HG02798 (cell line): ENCODE measurements around the gene HOXA3.

Experiments
- ATAC-seq: cut with Tn5 transposase; IDR thresholded peaks from one replicate; pipeline ENCODE4 v1.9.1; 2021; ENCODE audit warnings: mild to moderate bottlenecking; ENCODE audit not compliant: unreplicated experiment, poor library complexity

HOXA3 gene

DNA sequence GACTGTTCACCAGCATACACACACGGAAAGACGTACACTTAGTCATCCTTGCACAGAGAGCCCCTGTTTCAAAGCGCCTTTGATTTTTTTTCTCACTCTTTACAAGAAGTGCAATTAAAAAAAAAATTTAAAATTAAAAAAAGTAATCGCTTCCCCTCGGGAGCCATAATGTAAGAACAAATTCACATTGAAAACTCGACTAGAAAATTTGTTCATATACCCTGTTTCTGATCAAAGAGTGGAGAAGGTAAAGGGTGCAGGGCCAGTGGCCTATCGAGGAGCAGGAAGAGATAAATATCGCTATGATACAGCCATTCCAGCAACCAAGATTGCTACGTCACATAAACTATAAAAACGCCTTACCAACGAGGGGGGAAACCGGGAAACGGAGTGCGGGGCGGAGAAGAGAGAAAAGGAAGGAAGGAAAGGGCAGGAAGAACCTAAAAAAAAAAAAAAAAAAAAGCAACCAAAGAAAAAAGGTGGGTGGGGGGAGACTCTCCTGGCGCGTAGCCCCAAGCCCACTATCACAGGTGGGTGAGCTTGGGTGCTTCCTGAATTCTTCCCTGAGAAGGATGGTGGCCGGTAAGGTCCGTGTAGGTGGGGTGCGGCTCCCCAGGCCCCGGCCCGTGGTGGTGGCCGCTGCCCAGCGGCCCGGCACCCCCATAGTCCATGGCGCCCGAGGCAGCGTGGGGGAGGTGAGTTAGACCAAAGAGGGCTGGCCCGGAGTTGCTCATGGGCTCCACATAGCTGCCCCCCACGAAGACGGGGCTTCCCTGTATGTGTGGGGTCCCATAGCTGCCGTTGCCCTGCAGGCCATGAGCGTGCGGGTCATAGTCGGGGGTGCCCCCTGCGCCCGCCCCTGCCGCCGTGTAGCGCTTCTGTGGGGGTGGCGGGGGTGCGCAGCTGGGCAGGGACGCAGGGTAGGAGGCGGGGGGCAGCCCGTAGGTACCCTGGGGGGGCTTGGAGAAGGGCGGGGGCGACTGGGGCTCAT is 44.7 kb downstream of the HOXA3 start:
- no peak for ATAC-seq

- no peak for ATAC-seq
Observed at GRCh38 chr7:27106901-27107240, 45.5 kb downstream of the HOXA3 start.

DNA sequence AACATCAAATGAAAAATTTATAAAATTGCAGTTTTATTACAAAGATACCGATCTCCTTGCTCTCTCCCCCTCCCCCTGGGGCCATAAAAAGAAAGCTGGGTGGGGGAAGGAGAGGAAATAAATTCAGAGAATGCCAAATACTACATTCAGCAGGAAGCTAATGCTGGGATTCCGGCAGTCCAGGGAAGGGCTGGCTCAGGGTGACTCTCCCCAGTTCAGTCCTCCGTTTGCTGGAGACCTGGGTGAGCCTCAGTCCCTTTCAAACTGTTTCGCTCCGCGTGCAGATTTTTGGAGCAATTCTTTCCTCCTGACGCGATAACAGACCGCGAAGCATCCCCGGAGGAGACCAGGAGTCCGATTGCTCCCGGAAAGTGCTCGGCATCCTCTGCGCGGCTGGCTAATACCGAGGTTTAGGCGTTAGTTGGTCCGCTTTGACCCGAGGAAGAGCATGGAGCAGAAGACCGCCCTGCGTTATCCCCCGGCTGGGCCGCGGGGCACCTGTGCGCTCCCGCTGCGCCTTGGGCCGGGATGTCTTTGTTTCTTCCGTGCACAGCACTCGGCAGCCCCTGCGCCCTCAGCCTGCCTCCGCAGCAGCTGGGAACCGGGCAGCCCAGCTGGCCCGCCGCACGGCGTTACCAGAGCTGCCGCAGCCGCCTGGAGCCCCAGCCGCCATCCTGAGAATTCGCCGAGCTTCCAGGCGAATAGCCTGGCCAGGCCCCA is 46.0 kb downstream of the HOXA3 start:
- no peak for ATAC-seq

DNA sequence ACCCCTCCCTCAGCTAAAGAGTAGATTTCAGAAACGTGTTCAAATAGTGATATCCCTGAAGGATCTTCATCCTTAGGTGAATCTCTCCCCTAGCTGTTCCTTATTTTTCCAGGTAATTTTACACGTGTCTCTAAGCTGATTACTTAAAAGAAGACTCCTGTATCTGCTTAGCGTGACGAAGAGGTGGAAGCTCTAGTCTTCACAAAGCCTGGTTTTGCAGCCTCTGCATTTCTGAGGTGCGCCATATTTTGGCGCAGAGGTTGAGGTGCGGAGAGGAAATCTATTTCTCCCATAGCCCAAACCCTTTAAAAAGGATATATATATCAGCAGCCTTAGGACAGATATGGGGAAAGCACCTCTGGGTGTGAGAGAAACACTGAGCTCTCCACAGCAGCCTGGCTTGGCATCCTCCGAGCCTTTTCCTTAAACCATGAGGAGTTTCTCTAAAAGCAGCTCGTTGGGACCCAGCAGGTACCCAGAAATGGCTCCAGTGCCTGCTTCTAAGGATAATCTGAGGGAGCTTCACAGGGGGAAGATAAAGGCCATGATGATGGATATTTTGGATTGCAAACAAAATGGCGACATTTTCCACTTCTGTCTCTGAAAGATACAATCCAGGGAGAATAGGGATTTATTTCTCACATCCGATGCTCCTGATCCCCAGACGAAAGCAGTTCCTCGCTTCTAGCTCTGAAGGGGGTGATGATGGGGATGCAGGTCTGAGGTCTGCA is 46.9 kb downstream of the HOXA3 start:
- no peak for ATAC-seq

GRCh38 chr7:27104341-27105058 is 47.9 kb downstream of the HOXA3 start:
- no peak for ATAC-seq

GRCh38 chr7:27103489-27104226 is 48.7 kb downstream of the HOXA3 start:
- ATAC-seq, result no peak

DNA sequence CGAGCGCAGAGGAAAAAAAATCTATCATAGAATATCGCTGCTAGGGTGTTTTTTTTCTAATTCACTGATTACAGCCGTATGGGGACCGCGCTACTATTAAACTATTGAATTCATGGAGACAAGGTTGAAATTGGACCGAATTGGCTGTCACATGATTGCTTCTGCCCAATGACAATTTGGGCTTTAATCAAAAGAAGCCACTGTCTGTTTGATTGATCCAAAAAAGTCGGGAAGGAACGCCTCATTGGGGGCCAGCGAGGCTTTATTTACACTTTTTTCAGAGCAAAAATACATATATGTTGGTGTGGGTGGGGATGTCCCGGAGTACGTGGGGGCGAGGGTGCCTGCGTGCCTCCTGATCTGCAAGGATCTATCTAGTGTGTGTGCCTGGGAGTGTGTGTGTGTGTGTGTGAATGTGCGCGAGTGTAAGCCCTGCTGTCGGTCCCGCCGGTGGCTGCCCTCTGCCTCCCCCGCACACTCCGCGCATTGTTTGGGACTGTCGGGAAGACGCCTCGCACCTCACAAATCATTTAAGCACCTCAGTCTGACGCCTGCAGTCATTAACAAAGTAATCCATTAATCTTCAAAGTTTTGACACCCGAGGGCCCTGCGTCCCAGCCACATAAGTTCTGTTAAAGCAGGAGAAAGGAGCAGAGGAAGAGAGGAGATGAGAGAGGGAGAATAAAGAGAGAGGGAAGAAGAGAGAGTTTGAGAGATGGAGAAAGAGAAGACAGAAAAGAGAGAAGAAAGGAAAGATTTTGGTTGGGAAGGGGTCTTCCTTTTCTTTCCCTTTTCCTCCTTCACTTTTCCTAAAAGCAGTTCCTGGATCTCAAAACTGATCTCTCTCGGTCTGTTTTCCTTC is 49.6 kb downstream of the HOXA3 start, which contains the start of gene HOXA2:
HOXA2 (minus strand) TSS at position 103 of the 862 bp plus-strand sequence. CDS start 183 bp downstream, outside the sequence.
- no peak for ATAC-seq

- ATAC-seq, result no peak
Observed at GRCh38 chr7:27101957-27102580, 50.3 kb downstream of the HOXA3 start.

DNA sequence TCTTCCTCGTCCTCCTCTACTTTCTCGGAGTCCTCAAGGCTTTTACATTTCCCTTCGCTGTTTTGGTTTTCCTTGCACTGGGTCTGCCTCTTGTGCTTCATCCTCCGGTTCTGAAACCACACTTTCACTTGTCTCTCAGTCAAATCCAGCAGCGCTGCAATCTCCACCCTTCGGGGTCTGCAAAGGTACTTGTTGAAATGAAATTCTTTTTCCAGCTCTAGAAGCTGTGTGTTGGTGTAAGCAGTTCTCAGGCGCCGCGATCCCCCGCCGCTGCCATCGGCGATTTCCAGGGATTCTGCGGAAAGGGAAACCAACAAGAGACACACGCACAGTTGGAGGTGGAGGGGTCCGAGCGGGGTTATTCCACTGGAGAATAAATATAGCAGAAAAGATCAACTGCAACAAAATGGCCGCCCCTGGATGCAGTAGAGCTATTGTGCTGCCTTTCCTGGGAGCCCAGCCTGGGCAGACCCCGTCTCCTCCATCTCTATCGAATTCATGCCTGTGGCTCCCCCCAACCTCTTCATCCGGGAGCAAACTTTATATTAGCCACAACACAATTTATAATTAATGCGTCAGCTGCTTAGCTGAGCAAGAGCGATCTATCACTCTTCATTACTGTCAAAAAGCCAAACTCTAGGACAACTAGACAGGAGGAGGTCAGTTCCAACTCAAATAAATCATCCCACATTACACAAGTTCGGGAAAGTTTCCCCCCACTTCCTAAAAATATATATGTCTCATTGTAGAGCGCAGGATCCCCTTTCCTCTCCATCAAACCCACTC is 51.0 kb downstream of the HOXA3 start:
- ATAC-seq, result no peak

DNA sequence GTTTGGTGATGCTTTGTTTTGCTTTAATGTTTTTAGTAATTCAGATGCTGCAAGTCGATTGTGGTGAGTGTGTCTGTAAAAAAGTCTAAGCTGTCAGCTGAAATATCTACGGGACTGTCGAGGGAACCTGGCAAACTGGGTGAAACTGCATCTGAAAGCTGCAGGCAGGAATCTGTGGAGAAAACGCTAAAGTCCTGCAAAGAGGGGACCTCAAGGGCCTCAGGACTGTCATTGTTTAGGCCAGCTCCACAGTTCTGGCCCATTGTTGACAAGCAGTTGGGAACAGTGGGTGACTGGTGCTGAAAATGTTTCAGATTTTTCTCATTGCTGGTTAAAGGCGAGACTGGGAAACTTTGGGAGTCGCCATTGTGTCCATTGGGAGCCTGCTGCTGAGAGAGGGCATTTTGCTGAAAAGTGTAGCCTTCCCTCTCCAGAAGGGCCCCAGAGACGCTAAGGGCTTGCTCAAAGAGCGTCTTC is 51.7 kb downstream of the HOXA3 start:
- ATAC-seq, result no peak

GRCh38 chr7:27099453-27100370 is 52.7 kb downstream of the HOXA3 start:
- ATAC-seq, result no peak

DNA sequence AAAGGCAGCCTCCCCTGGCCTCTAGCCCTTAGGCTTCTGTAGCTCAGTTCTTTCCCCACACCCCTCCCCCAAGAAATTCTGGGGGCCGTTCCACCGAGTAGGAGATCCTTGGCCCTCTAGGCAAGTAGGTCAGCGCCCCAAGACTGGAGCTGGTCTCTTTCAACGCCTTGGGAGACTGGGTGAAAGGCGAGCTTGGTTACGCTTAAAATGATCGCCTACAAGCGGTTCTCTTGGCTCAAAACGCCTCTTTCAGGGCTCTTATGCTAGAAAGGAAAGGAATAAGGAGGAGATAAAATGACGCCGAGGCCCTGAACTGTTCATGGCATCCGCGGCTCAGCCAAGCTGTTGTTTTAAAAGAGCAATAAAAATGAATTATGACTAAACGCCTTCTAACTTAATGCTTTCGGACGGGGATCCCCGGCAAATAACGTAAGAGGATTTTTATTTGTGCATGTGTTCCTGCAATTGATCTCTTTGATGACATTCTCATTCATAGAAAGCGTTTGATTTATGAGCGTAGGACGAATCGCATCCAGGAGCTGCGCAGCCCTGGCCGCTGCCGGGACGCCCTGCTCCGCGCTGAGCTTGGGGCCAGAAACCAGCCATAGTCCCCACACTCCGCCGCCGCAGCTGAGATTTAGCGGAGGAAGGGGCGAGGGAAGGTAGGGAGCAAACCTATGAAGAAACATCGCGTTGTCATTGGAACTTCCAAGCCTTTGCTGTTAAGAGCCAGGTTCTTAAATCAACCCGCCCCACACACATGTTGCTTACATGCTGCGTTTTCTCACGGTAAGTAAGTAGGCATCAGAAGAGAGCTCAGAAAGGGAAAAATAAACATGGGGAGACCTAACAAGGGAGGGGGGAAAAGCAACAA is 53.6 kb downstream of the HOXA3 start:
- no peak for ATAC-seq

DNA sequence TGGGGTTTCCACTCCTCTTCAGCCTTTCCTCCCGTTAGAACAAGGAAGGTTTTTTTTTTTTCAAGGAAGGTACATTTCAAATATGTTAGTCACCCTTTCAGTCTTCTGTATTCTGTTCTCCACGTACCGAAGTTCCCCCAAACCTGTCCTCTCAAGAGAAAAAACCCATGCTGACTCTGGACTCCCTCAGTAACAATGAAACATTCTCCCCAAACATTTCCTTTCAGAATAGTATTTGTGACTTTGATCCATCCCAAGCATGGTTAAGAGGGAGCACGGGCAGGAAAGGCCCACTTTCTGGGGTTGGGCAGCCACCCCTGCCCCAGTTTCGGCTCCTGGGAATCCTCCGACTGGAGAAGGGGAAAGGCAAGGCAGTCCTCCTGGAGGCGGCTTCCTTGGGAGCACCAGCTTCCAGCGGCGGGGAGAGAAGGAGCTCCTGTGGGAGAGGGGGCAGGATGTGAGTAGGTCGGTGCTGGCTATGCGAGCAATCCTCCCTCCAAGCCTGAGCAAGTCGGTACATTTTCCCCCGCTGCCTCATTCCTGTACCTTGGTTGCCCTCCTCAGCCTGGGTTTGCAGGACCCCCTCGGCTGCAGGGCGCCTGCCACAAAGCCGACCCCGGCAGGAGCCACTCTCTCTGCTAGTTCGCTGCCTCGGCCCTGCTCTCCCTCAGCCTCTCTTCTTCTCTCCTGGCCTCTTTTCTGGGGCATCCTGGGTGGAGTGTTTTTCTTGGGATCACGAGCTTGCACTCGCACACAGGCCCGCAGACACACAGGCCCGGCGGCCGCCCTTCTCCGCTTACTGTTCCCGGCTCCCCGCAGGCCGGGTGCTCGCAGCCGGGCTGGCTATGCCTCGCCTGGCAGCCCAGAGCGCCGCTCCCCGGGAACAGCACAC is 54.5 kb downstream of the HOXA3 start:
- ATAC-seq, result no peak
